ENCODE results near the gene SLCO2A1.
A peak's percentile ranks its signal among the peaks of the same experiment; 100 is the strongest.

SLCO2A1 gene

DNA sequence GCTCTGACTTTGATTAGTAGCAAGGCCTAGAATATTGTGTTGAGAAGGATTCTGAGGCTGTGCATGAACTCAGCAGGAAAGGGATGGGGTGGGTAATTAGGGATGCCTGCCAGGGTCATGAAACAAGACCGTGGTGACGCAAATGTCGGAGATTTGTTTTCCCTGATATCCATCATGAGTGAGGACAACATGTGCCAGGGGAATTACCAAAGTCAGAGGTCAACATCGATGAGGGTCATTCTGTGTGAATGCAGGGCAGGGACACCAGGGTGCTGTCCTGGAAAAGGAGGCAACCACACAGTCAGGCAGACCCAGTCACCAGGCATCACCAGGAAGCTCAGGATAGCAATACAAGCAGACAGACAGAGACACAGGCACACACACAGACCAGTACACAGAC lies 52.2 kb downstream of the SLCO2A1 start:
- DNase-seq: no peak

DNA sequence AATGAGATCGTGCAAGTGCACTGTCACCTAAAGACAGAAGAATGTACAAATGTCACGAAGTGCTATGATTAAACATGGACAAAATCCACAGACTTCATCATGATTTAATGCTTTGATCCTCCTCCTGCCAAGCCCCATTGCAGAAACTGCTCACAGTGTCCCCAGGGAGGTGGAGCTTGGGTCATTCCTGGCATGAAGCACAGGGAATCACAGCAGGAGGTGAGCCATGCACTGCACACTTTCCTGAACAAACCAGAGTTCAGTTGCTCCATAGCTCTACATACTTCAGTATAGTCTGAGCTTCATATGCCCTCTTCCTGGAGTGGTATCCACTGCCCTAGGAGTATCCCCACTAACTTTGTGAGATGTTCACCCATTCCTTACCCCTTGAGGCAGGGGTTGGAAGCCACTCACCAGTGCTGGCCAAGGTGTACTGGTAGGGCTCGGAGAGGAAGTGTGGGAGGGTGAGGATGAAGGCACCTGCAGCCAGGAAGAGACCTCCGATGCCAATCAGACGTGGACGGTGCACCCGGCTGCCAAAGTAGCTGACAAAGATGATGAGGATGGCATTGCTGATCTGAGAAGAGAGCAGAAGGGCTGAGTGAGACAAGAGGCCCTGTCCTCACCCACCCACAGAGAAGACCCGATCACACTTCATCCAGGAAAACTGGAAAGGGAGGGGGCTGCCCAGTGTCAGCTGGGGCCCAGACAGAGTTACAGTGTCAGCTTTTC lies 56.3 kb downstream of the SLCO2A1 start:
- DNase-seq: peak; percentile 16

DNA sequence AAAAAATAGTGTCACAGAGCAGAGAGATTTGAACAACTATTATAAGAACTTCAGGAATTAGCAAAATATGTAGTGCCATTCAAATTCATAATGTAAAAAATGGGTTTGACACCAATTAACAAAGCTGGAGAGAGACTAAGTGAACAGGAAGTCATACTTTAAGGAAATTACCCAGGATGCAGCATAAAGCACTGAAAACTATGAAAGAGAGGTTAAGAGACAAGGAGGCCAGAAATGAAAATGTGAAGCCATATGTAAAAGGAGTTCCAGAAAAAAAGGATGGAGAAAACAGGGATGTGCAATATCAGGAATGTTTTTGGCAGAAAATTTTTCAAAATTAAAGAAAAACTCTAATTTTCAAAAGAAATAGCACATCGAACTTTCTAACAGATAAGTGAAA lies 57.6 kb downstream of the SLCO2A1 start:
- no peak for DNase-seq

DNA sequence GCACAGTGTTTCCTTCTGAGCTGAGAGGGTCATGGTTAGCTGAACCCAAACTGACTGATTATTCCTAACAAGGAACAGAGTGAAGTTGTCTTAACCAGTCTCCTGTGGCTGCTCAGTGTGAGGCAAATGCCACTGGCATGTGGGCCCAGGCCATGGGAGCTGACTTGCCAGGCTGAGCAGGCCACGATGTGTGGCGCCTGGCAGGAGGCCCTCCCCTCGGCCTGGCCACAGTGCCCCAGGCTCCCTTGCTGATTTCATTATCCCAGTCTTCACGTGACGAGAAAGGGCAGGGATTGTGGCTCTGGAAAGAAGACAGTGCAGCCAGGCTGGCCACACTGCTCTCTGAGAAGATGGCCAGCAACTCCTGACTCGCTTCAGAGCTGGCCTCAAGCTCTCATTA lies 58.8 kb downstream of the SLCO2A1 start:
- no peak for DNase-seq

DNA sequence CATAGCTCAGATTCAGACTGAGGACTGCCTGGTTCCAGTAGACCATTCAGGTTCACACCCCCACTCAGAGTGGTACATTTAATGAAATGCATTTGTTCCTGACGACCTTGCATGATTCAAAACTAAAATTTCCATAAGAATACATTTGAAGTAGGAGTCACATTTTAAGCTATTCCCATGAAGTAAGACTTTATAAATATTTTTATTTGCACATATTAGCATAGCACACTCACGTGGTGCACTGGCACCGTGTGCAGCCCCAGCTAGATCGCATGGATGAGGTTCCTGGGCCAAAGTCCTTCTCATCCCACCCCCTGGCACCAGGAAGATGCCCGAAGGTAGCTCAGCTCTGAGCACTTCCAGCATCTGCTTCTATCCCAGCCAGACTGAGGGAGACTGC lies 59.4 kb downstream of the SLCO2A1 start:
- DNase-seq: no peak

DNA sequence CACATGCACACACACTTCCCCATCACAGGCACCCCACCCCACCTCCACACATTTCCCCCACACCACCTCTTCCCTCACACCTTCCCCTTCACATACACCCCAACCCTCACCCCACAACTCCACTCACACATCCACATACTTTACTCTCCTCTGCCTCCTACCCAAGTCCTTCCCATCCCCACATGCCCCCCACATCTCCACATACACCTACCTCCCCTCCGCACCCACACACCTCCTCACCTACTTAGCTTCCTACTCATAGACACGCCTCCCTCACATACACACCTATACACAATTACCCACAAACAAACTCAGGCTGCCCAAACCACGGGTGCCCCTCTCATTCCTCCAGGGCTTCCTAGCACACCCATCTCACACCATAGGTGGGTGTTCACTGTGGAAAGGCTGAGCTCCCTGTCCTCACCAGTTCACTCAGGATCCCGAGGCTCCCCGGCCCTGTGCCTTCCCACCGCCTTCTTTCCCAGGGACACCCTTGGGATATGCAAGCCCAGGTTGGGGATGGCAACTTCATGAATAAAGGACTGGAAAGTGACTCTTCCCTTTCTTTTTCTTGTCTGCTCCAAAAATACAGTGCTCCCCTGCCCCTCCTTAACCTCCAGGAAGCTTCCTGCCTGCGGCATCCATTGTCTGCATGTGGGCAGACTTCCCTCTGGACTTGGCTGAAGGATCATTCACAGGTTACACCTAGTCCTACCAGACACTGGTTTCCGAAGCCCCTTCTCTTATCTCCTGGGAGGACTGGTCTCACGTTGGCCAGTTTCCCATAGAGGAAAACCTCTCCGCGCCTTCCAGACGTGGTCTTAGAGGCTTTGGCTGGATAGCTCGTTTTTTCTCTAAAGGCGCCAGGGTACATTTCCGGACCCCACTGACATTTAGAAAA lies 61.5 kb downstream of the SLCO2A1 start:
- DNase-seq: no peak

DNA sequence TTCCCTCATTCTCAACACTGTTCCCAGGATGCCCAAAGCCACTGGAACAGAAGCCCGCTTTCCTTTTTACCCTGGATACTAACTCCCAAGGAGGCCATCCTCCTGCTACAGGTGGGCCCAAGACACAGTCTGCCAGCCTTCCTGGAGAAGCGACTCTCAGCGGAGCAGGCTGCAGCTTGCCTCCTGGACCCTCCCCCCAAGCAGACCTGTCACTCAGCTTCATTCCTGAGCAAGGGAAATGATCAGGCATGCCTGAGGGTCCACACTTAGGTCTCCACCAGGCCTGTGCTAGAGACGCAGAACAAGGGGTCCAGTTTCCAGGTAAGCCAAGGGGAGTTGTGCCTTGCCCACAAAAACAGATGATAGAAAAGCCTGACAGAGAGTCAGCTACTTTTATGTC lies 62.8 kb downstream of the SLCO2A1 start:
- DNase-seq: no peak

DNA sequence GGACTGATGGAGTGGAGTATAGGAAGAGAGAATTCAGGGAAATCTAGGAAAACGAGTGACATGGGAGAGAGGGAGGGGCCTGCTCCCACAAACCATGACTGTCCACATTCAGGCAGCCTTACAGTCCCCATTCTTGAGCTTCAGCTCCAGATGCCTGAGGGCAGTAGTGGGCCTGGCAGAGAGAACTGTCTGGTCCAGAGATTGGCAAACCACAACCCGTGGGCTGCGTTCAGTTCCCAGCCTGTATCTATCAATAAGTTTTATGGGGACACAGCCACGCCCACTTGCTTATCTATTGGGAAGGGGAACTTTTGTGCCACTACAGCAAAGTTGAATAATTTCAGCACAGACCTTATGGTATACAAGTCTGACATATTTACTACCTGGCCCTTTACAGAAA lies 63.8 kb downstream of the SLCO2A1 start:
- DNase-seq: no peak

DNA sequence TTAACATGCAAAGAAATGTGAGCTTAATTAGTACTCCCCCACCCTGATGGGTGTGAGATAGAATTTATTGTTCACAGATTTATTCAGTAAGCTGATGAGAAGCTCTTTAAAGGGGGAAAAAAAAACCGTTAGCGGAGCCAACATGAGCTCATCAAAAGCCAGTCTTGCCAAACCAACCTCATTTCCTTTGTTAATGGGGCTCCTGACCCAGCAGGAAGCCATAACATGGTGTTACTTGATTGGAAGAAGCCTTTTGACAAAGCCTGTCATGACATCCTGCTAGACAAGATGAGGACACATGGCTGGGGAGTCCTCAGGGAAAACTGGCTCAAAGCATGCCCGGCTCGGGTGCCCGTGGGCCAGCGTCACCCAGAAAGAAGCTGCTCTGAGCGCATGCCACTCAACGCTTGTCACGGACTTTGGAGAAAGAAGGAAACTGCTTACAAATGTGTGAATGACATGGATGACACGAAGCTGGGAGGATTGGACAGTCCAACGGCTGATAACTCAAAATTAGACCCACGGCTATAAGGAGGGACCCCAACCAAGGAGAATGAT lies 64.6 kb downstream of the SLCO2A1 start:
- no peak for DNase-seq

DNA sequence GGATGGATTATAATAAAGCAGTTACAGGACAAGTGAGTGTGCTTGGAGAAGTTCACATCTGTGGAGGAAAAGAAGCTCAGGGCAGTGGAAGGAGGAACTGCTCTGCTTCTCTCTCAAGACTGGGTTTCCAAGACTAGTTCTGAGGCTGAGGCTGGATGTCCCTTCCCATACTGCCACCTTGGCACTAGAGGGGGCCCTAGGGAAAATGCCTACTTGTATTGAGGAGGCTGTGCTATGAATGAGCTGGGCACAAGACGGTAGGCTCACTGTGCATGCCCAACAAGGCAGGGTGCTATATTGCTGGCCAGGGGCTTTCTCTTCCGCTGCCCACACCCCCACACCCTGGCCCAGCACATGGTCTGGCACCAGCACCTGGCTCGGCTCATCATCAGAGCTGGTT lies 65.2 kb downstream of the SLCO2A1 start:
- DNase-seq: no peak

DNA sequence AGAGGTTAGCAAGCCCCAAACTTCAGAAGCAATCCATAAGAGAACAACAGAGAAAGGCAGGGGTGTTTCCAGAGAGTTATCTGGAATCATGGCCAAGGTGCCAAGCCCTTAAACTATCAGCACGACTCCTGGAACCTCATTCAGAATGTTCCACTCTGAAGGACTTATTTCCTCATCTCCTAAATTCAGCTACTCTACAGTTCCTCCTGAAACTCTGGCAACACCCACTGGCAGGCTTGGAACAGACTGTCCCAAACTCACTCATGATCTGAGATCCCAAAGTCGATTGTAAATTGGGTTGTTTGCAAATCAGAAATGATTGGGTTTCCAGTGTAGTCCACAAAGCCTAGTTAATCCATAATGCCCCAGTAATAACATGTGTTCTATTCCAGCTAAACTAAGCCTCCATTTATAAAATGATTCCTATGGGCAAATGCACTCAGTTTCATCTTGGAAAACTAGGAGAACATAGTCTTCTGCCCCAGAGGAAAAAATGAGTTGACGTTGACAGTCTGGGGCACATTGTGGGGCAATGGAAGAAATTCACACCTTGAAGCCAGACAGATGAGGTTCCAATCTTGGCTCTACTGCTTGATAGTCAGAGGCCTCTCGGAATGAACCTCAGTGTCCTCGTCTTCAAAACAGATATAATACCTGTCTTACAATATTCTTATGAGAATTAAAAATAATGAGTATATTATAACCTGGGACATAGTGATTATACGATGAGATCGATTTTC lies 65.9 kb downstream of the SLCO2A1 start:
- DNase-seq: no peak

DNA sequence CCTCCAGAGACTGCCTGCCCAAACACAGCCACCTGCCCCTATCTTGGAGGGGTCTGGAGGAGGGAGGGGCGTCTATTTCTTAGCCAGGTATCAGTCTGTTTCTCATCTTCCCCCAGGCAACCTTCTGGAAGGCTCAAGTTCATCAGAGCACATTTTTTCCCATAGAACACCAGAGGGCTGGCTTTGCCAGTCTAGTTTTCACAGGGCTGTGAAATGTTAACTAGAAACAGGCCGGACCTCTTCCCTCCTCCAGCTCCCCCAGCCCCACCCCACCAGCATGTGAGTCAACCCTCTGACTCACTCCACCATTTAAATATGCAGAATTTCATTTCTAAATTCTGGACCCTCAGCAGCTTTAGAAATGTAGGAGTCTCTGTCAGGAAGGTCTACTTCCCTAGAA lies 66.9 kb downstream of the SLCO2A1 start:
- no peak for DNase-seq

DNA sequence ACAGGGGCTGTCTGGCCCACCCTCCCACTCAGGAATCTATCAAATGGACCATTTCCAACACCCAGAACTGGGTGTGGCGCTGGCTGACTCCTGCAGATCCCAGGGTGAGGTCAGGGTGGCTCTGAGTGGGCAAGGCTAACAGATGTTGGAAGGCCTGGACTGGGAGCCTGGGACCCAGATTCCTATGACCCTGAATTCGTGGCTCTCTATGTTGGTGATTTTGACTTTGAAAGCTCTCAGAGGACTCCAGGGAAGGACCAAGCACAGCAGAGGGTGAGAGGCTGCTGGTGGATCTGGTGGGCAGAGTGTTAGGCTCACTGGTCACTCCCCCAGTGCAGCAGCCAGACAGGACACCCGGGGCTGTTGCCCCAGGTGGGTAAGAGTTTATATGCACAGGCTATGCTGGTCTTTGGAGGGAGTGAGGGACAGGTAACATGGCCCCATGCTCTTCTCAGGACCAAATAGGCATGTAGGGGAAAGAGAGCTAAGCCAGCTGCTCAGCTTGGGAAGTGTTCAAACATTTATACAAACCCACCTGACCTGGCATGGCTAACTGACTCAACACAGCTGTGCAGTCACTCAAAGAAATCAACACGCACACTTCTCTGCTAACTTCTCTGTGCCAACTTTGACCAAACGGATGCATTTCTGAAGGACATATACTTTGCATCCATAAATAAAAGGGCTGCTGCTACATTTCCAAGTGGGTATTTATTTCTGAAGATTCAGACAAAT lies 71.5 kb downstream of the SLCO2A1 start:
- DNase-seq: no peak

DNA sequence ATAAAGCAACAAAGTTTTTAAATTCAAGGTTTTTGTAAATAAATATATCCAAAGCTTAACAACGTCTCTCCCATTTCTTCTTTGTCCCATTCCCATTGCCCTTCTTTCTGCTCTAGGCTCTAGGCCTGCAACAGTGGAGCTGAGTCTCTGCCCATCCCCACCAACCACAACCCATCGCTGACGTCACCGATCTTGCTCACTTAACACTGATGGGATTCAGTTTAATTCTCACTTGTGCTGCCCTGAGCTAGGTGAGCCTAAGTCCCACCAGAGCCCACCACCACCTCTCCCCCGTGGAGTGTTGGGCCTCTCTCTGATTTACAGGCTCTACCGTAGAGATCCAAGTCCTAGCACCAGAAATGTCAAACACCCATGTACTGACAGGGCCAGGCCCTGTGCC lies 72.7 kb downstream of the SLCO2A1 start:
- no peak for DNase-seq

DNA sequence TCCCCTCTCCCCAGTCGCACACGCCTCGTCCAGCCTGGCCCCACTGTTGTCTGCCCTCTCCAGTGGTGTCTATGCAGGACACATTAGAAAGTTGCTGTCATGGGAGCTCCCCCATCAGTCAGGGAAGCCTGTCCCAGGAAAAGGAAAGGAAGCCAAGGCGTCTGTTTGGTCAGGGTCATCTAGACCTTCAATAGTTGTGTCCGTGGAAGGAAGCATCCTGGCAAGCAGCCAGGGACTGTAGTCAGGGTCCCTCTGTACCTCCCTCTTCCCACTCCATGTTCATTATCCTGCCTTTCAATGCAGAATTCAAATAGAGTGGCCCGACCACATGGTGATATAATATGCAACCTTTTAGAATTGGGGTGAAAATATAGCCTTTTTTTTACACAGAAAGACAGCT lies 73.4 kb downstream of the SLCO2A1 start:
- DNase-seq: no peak

DNA sequence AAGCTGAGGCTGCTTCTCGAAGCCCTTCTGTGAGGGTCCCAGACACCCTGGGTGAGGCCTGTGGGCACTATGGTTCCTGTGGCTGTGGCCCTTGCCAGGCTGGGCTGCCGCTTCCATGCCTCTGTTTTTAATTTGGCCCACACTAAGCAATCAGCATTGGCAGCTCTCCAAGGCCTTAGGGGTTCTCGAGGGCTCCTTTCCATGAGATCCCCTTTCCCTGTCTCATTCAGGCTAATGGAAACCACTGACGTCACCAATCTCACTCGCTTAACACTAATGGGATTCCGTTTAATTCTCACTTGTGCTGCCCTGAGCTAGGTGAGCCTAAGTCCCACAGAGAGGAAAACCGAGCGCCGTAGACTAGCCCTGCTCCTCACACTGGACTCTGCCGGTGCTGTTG lies 73.8 kb downstream of the SLCO2A1 start:
- no peak for DNase-seq

DNA sequence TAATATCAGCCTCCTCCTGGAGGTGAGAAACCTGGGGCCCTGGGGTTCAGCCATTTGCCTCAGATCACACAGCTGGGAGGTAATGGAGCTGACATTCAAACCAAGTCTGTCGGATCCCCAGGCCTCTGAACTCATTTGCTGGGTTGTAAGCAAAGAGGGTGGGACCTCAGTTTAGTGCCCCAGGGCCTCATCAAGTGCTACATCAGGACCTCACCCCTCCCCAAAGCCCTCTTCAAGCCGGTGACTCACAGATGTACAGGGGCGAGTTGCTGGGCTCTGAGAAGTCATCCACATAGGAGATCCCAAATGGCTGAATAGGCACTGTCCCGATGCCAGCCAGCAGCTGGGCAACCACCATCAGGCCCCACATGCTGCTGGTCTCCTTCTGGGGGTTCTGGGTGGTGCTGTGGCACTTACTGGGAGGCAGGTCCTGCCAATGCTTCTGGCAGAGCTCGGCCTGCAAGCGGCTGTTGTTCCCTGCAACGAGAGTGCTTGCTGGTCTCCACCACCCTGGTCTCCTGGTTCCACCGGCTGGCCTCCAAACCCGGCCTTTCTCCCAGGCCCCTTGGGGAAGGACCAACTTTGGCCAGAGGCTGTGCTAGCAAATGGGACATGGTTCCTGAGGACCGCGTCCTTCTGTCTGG lies 74.9 kb downstream of the SLCO2A1 start:
- DNase-seq: peak; percentile 40

DNA sequence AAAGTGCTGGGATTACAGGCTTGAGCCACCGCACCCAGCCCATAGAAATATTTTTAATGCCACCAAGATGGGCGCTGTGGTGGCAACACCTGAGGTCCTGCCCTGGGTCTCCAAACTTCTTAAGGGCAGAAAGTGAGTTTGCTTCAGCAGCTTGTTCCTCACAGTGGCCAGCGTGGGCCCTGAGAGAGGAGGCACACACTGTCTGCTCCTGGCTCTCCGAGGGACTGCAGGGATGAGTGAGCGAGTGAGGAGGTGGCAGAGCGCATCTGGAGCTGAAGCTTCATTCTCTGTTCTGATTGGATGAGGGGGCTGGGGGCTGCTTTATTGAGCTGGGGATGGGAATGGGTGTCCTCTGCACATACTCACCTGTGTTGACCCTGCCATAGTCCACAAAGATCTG lies 76.4 kb downstream of the SLCO2A1 start:
- no peak for DNase-seq

DNA sequence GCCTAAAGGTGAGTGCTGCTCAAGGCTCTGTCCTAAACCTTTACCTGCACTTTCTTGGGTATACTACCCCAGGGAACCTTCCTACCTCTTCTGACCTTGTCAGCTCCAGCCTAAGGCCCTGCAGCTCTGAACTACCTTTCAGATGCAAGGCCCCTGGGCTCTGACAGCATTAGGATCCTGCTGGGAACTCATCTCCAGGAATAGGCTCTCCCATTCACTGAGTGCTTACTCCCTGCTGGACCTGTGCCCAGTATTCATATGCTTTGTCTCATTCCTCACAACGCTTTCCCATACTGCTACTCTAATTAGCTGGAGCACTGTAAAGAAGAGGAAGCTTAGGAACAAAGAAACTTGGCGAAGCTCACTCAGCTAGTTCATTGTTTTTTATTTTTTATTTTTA lies 80.3 kb downstream of the SLCO2A1 start:
- DNase-seq: no peak

DNA sequence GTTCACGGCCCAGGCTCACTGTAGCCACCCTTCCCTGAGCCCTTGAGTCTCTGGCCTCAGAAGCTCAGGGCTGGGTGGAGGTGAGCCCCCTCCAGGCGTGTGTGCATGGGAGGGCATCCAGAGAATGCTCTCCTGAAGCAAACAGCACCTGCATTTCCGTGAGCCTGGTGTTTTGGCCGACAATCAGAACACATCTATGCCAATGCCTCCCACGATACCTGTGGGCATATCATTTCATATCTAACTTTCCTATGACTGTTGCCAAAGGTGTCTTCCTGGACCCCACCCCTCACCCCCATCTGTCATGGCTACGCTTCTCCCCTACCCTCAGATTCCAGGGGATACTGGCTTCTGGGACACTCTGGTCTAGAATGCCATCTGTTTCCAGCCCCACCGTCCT lies 80.7 kb downstream of the SLCO2A1 start:
- no peak for DNase-seq

DNA sequence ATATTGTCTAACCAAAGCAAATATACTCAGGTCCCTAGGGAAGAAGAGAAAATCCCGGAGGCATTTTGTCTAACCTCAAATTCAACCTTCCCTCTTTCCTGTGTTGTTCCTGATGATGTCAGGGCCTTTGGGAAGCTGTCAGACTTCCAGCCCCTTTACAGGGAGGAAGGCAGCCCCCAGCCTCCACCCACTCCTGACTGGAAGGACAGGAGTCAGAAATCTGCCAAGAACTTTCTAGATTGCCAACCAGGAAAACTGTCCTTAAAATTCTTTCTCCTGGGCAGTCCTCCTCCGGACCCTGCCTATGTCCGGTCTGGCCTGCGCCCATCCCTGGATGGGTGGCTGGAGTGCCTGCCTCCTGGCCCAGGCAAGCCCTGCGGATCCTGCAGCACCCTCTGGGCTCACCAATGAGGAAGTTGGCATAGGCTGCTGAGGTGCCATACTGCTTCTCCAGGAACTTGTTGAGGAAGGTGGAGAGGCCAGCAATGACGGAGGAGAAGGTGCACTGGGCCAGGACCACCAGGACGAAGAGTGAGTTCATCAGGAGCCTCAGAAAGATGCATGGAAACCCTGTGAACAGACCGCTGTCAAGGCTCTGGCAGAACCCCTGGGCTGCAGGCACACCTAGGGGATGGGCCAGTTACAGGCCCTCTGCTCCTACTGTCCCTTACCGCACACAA lies 81.5 kb downstream of the SLCO2A1 start:
- DNase-seq: no peak

All from T1000 (cell line).